BE2C (cell line): Measurements from ENCODE around the gene TXNDC11.

ENCODE experiments used
- DNase-seq: peaks from one replicate; pipeline ENCODE4 v3.0.0-alpha.2; 2020
- H3K27me3 ChIP-seq: fragments of 250-450 bp; sonication (Bioruptor Pico); 2 replicates; pipeline ENCODE4 v1.5.1; 2020; ENCODE audit warnings: mild to moderate bottlenecking
- H3K36me3 ChIP-seq: fragments of 250-450 bp; sonication (Bioruptor Pico); 2 replicates; pipeline ENCODE4 v1.5.1; 2020; ENCODE audit warnings: mild to moderate bottlenecking
- H3K4me1 ChIP-seq: fragments of 250-450 bp; sonication (Bioruptor Pico); 2 replicates; pipeline ENCODE4 v1.5.1; 2020
- H3K4me3 ChIP-seq: 2 replicates; pipeline ENCODE4 v1.5.1; 2011; ENCODE audit warnings: low read depth, low read length
- H3K9me3 ChIP-seq: fragments of 250-450 bp; sonication (Bioruptor Pico); 2 replicates; pipeline ENCODE4 v1.5.1; 2020
- CTCF ChIP-seq: IDR thresholded peaks from 2 replicates; pipeline ENCODE4 v1.5.1; 2012; ENCODE audit warnings: mild to moderate bottlenecking, low read depth, low read length

TXNDC11 gene

DNA sequence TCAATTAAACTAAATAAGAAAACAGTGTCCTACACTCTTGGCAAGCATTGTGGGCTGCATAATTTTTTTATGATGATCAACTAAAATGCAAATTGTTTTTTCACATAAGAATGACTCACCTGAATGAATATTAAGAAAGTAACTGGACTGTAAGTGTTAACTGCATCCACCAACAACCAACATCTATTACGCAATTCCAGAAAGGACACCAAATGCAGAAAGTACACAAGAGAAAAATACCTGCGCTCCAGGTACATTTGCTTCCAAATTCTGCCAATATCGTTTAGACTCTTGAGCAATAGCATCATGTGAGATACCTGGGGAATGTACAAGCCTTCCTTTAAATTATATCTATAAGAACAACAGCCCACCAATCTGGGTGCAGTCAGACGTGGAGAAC, 19.8 kb upstream of the TXNDC11 start:
- DNase-seq: no peak
- Histone ChIP-seq H3K4me3 (no peak overlapping the region), H3K36me3 (peaks cover 84% of the 10 kb centered on the region), H3K4me1 (no peaks in the 10 kb centered on the region), H3K27me3 (no peaks in the 10 kb centered on the region), H3K9me3 (no peaks in the 10 kb centered on the region)
- no peak for TF ChIP-seq CTCF

GRCh38 chr16:11759997-11760396, 17.3 kb upstream of the TXNDC11 start:
- no peak for DNase-seq
- no peak overlapping the region for H3K4me3 ChIP-seq
- H3K9me3 ChIP-seq: no peaks in the 10 kb centered on the region
- H3K4me1 ChIP-seq: no peaks in the 10 kb centered on the region
- no peak for TF ChIP-seq CTCF
- H3K27me3 ChIP-seq: no peaks in the 10 kb centered on the region
- H3K36me3 ChIP-seq: peaks cover 79% of the 10 kb centered on the region

DNA sequence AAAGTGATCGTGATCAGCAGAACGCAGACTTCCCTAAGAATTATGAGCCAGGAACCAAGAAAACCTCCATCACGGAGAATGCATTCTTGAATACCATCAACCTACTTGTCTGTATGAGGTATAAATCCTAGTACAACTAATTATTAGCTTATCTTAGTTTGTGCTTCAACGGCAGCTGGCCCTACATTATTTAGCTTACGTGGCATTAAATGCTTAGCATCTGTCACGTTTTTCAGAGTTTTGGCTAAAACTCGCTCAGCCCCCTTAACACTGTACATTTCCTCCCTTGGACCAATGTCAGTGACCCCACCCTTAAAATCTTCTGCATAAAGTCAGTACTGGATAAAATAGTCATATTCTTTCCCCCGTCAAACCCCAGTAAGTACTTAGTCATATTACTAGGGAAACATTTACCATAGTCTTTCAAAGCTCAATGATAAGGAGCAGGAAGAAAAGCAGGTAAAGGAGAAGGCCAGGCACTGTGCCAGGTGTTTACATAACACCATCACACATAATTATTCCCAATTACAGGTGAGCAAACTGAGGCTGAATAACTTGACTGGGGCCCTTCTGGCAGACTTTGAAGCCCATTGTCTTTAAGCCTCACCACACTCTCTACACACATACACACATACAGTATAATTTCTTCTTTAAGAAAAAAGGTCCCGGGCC, 16.6 kb upstream of the TXNDC11 start:
- DNase-seq: no peak
- Histone ChIP-seq H3K4me3 (no peak overlapping the region), H3K36me3 (peaks cover 75% of the 10 kb centered on the region), H3K27me3 (no peaks in the 10 kb centered on the region), H3K9me3 (no peaks in the 10 kb centered on the region), H3K4me1 (no peaks in the 10 kb centered on the region)
- no peak for TF ChIP-seq CTCF

DNA sequence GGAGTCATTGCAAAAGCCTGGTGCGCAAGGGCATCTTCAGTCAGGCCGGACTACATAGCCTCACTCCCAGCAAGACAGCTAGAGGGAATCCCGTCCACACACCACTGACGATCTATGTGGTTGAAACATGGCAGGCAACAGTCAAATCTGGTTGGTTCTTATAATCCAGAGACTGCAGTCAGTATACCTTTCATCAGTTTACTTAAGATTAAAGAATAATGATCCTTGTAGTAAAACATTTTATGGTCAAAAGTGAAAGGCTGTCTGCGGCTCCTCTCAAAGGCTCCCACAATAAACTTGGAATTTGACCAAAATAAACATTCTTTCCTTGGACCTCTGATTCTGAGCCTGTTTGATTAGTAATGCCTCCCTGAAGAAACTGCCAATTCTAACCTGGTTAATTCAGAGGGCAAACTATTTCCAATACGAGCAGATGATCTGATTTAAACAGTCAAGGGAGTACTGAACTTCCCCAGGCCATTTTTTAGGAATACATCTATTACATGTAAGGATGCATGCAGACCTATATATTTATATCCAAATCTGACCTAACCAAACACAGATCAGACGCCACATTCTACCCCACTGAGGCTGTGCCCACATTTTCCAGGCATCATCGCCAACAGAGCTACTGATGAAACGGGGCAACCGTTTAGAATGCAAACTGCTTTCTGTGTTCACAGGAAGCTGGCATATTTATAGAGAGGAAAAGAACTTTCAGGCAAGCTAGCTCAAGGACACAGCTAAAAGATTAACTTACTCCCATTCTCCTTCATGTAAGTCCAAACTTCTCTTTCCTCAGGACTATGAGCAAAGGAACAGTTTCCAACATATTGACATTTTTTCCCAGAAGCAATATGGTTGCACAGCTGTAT, 15.3 kb upstream of the TXNDC11 start:
- no peak for DNase-seq
- Histone ChIP-seq H3K36me3 (peaks cover 76% of the 10 kb centered on the region), H3K4me1 (no peaks in the 10 kb centered on the region), H3K9me3 (no peaks in the 10 kb centered on the region), H3K4me3 (no peak overlapping the region), H3K27me3 (no peaks in the 10 kb centered on the region)
- no peak for TF ChIP-seq CTCF

DNA sequence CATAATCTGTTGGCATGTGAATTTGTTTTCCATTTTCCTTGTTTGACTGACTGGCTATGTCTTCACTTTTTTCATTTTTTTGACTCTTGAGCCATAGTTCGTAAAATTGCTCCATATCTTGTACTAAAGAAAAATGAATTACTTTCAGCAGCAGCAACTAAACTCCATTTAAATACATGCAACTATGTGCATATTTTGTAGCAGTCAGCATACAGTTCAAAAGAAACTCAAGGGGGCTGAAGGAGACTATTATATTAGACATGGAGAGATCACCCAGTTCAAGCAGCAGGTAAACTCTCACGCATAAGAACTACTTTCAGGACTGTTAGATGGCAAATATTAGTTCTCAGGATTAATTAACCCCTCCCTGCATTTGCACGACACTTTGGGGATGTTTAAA, 13.6 kb upstream of the TXNDC11 start:
- no peaks in the 10 kb centered on the region for H3K27me3 ChIP-seq
- H3K4me1 ChIP-seq: no peaks in the 10 kb centered on the region
- H3K36me3 ChIP-seq: peaks cover 78% of the 10 kb centered on the region
- no peak overlapping the region for H3K4me3 ChIP-seq
- no peak for DNase-seq
- H3K9me3 ChIP-seq: no peaks in the 10 kb centered on the region
- TF ChIP-seq CTCF: no peak

GRCh38 chr16:11755022-11755760, 12.5 kb upstream of the TXNDC11 start:
- peaks cover 78% of the 10 kb centered on the region for H3K36me3 ChIP-seq

More at GRCh38 chr16:11755022-11755760, 12.5 kb upstream of the TXNDC11 start:
- no peaks in the 10 kb centered on the region for H3K9me3 ChIP-seq
- H3K4me3 ChIP-seq: no peak overlapping the region
- TF ChIP-seq CTCF: no peak
- DNase-seq: no peak
- H3K4me1 ChIP-seq: no peaks in the 10 kb centered on the region
- H3K27me3 ChIP-seq: no peaks in the 10 kb centered on the region
